Activated B cell treated with CpG ODN at 0.5 μM for 24 hours (primary cell): ENCODE data around the gene COL23A1. TPM values are rescaled to one million over a fixed set of nuclear protein-coding genes. Genes with fewer than 3 reads are reported as not detected.

Experiments
- ATAC-seq: fragments of 200-7000 bp; cut with Tn5 transposase; one replicate; pipeline ENCODE4 v1.10.0; 2021; ENCODE audit warnings: low read depth, mild to moderate bottlenecking, moderate library complexity
- CTCF ChIA-PET: fragments of 350-600 bp; sonication (Branson Sonifier 250); formaldehyde crosslinking; loops from one replicate; lab custom pipeline; 2021; ENCODE audit warnings: antibody characterized with exemption; lab: Charles Lee
- POLR2A ChIA-PET: fragments of 350-600 bp; sonication (Branson Sonifier 250); formaldehyde crosslinking; loops from one replicate; lab custom pipeline; 2021; ENCODE audit warnings: antibody characterized with exemption; lab: Charles Lee
- DNase-seq: peaks from one replicate; pipeline ENCODE4 v3.0.0; 2022
- H3K27ac Mint-ChIP-seq: one replicate; pipeline ENCODE4 v1.8.0; 2020; ENCODE audit warnings: mixed read lengths
- H3K27me3 Mint-ChIP-seq: one replicate; pipeline ENCODE4 v1.8.0; 2021; ENCODE audit warnings: mixed read lengths
- H3K36me3 Mint-ChIP-seq: one replicate; pipeline ENCODE4 v1.8.0; 2021; ENCODE audit warnings: low read depth, mixed read lengths
- H3K4me1 Mint-ChIP-seq: one replicate; pipeline ENCODE4 v1.8.0; 2021; ENCODE audit warnings: mixed read lengths
- H3K4me3 Mint-ChIP-seq: one replicate; pipeline ENCODE4 v1.8.0; 2020; ENCODE audit warnings: mild to moderate bottlenecking, mixed read lengths
- H3K9me3 Mint-ChIP-seq: one replicate; pipeline ENCODE4 v1.8.0; 2020; ENCODE audit warnings: mixed read lengths
- CTCF ChIP-seq: fragments of 200-600 bp; IDR thresholded peaks from one replicate; pipeline ENCODE4 v1.8.0; 2022; ENCODE audit warnings: antibody characterized with exemption, mild to moderate bottlenecking
- intact Hi-C: fragments of 100-400 bp; cut with micrococcal nuclease; formaldehyde crosslinking; loops from one replicate; pipeline ENCODE4 v1.15.1; 2024
- total RNA-seq: library from RNA; stranded (reverse); gene quantifications from 2 replicates; pipeline ENCODE4 v1.2.3, GENCODE V29; 2022

COL23A1 gene
- total RNA-seq, 1 donor from 2014 or later, result not detected

GRCh38 chr5:178468196-178468685 lies 122.0 kb downstream of the COL23A1 start:
- POLR2A ChIA-PET, result no interaction called here
- H3K36me3 Mint-ChIP-seq, result no peaks in the 10 kb centered on the region

GRCh38 chr5:178467568-178468195 lies 122.5 kb downstream of the COL23A1 start:
- POLR2A ChIA-PET, result no interaction called here
- intact Hi-C loops, result no loop called here
- no peak for DNase-seq

More at GRCh38 chr5:178468196-178468685, 122.0 kb downstream of the COL23A1 start:
- intact Hi-C loops, result no loop called here
- H3K9me3 Mint-ChIP-seq, result no peaks in the 10 kb centered on the region
- no peak overlapping the region for H3K27ac Mint-ChIP-seq
- H3K4me3 Mint-ChIP-seq, result no peak overlapping the region
- no peak for TF ChIP-seq CTCF
- H3K4me1 Mint-ChIP-seq, result no peaks in the 10 kb centered on the region
- H3K27me3 Mint-ChIP-seq, result peaks cover 11% of the 10 kb centered on the region
- ATAC-seq (no peak), DNase-seq (no peak)
- CTCF ChIA-PET, result no interaction called here

GRCh38 chr5:178467205-178467567 lies 123.0 kb downstream of the COL23A1 start:
- Mint-ChIP-seq H3K9me3 (no peaks in the 10 kb centered on the region), H3K4me3 (no peak overlapping the region), H3K4me1 (no peaks in the 10 kb centered on the region), H3K27ac (no peak overlapping the region), H3K27me3 (peaks cover 11% of the 10 kb centered on the region), H3K36me3 (no peaks in the 10 kb centered on the region)
- TF ChIP-seq CTCF, result no peak
- CTCF ChIA-PET, result no interaction called here
- intact Hi-C loops, result no loop called here
- ATAC-seq, result no peak
- POLR2A ChIA-PET, result no interaction called here
- DNase-seq, result no peak

More at GRCh38 chr5:178467568-178468195, 122.5 kb downstream of the COL23A1 start:
- TF ChIP-seq CTCF, result no peak
- CTCF ChIA-PET, result no interaction called here
- Mint-ChIP-seq H3K36me3 (no peaks in the 10 kb centered on the region), H3K9me3 (no peaks in the 10 kb centered on the region), H3K4me3 (no peak overlapping the region), H3K4me1 (no peaks in the 10 kb centered on the region), H3K27ac (no peak overlapping the region), H3K27me3 (peaks cover 11% of the 10 kb centered on the region)
- no peak for ATAC-seq

GRCh38 chr5:178466342-178466741 lies 123.9 kb downstream of the COL23A1 start:
- H3K9me3 Mint-ChIP-seq, result no peaks in the 10 kb centered on the region
- H3K4me3 Mint-ChIP-seq, result no peak overlapping the region
- DNase-seq (no peak), ATAC-seq (no peak)
- intact Hi-C loops, result no loop called here
- CTCF ChIA-PET, result no interaction called here
- peaks cover 9% of the 10 kb centered on the region for H3K27me3 Mint-ChIP-seq
- H3K4me1 Mint-ChIP-seq, result no peaks in the 10 kb centered on the region
- H3K36me3 Mint-ChIP-seq, result no peaks in the 10 kb centered on the region
- TF ChIP-seq CTCF, result no peak
- POLR2A ChIA-PET, result no interaction called here
- no peak overlapping the region for H3K27ac Mint-ChIP-seq

GRCh38 chr5:178465861-178466288 lies 124.3 kb downstream of the COL23A1 start:
- ATAC-seq (no peak), DNase-seq (no peak)
- no peaks in the 10 kb centered on the region for H3K4me1 Mint-ChIP-seq
- no peak for TF ChIP-seq CTCF
- H3K27me3 Mint-ChIP-seq, result peaks cover 9% of the 10 kb centered on the region
- H3K27ac Mint-ChIP-seq, result no peak overlapping the region
- no peaks in the 10 kb centered on the region for H3K9me3 Mint-ChIP-seq
- H3K4me3 Mint-ChIP-seq, result no peak overlapping the region
- no peaks in the 10 kb centered on the region for H3K36me3 Mint-ChIP-seq
- CTCF ChIA-PET, result no interaction called here
- POLR2A ChIA-PET, result no interaction called here
- intact Hi-C loops, result no loop called here
